HepG2 (cell line): ENCODE data around the gene CBFA2T2. TPM values are rescaled to one million over a fixed set of nuclear protein-coding genes. Genes with fewer than 3 reads are reported as not detected.
A peak's percentile ranks its signal among the peaks of the same experiment; 100 is the strongest.

Experiments used
- ATF1 ChIP-seq: IDR thresholded peaks from 2 replicates; pipeline ENCODE4 v1.6.1; 2016; ENCODE audit warnings: mild to moderate bottlenecking, control low read depth
- CHD2 ChIP-seq: IDR thresholded peaks from 2 replicates; pipeline ENCODE4 v1.6.1; 2011; ENCODE audit warnings: low read depth, low read length, improper control_type of control experiment
- FLYWCH1 ChIP-seq: sonication (generic); formaldehyde crosslinking; IDR thresholded peaks from 2 replicates; pipeline ENCODE4 v1.8.1; 2023; ENCODE audit warnings: mild to moderate bottlenecking, missing genetic modification reagents
- MAZ ChIP-seq, 2 experiments: sonication (generic) in 1 of 2; formaldehyde crosslinking in 1 of 2; IDR thresholded peaks; 2 replicates each; pipeline versions ENCODE4 v1.5.0 to v1.6.1; 2012 to 2020; ENCODE audit warnings: low read depth in 2 of 2, mild to moderate bottlenecking in 2 of 2, borderline replicate concordance in 1 of 2, improper control_type of control experiment in 1 of 2, low read length in 1 of 2, missing genetic modification reagents in 1 of 2, moderate library complexity in 1 of 2
- NFAT5 ChIP-seq: sonication (generic); formaldehyde crosslinking; IDR thresholded peaks from 2 replicates; pipeline ENCODE4 v1.4.0; 2020; ENCODE audit warnings: missing genetic modification reagents
- PAXIP1 ChIP-seq: sonication (generic); formaldehyde crosslinking; conservative IDR thresholded peaks from 2 replicates; pipeline ENCODE4 v1.4.0; 2020; ENCODE audit warnings: mild to moderate bottlenecking, missing genetic modification reagents, moderate library complexity
- SOX6 ChIP-seq, 2 experiments: fragments of 450-650 bp in 1 of 2; sonication (generic) in 1 of 2; formaldehyde crosslinking in 1 of 2; IDR thresholded peaks; 2 replicates each; pipeline versions ENCODE4 v1.4.0 to v1.6.1; 2017 to 2020; ENCODE audit warnings: antibody characterized with exemption in 1 of 2, mild to moderate bottlenecking in 1 of 2, missing genetic modification reagents in 1 of 2
- STAT5B ChIP-seq: sonication (generic); formaldehyde crosslinking; IDR thresholded peaks from 2 replicates; pipeline ENCODE4 v1.4.0; 2020; ENCODE audit warnings: missing genetic modification reagents
- TFDP1 ChIP-seq: IDR thresholded peaks from 2 replicates; pipeline ENCODE4 v1.6.1; 2016; ENCODE audit warnings: missing compliant biosample characterization, missing genetic modification reagents, borderline replicate concordance
- ZBED4 ChIP-seq: sonication (generic); formaldehyde crosslinking; IDR thresholded peaks from 2 replicates; pipeline ENCODE4 v1.4.0; 2020; ENCODE audit warnings: missing genetic modification reagents, borderline replicate concordance
- ZFP82 ChIP-seq: sonication (generic); formaldehyde crosslinking; IDR thresholded peaks from 2 replicates; pipeline ENCODE4 v1.5.1; 2020; ENCODE audit warnings: mild to moderate bottlenecking, missing genetic modification reagents, borderline replicate concordance
- ZNF747 ChIP-seq: sonication (generic); formaldehyde crosslinking; IDR thresholded peaks from 2 replicates; pipeline ENCODE4 v1.8.1; 2023; ENCODE audit warnings: missing genetic modification reagents, mild to moderate bottlenecking, borderline replicate concordance
- polyA plus RNA-seq, 8 experiments: library from polyadenylated mRNA; depleted of rRNA in 3 of 8; stranded (reverse) in 7 of 8; unstranded in 1 of 8; fragments of >200 nt; fragmentation: Illumina TruSeq in 4 of 8; extraction: Trizol in 4 of 8; gene quantifications; 2 replicates each; pipeline versions ENCODE4 v1.2.1 to v1.2.3, GENCODE V29; 2011 to 2016; ENCODE audit warnings: low read depth in 4 of 8, missing spikeins in 1 of 8, mixed read lengths in 1 of 8; ENCODE audit not compliant: insufficient read depth in 1 of 8
- total RNA-seq, 5 experiments: library from RNA; depleted of rRNA; stranded (reverse); fragments of >200 nt; fragmentation: Illumina TruSeq; extraction: Trizol; gene quantifications; 2 replicates each; pipeline ENCODE4 v1.2.3, GENCODE V29; 2016; ENCODE audit warnings: low read depth in 1 of 5

The CBFA2T2 gene
- total and polyA plus RNA-seq, 2 of the 13 experiments (the other 11 are each of a cell fraction or from before 2014, with no cell fraction given) = 6.3 to 21.2 TPM

- TF ChIP-seq MAZ (IDR thresholded peaks at IDR 0.05; ENCODE audit: borderline replicate concordance, low read depth, low read length) (peak; percentile 70), MAZ (CRISPR knock-in tag; IDR thresholded peaks at IDR 0.05; ENCODE audit: low read depth) (no peak), ZNF747 (CRISPR knock-in tag) (no peak), CHD2 (no peak), TFDP1 (CRISPR knock-in tag) (no peak), ATF1 (peak; percentile 83), STAT5B (CRISPR knock-in tag) (no peak), ZFP82 (CRISPR knock-in tag) (0 out of 2 replicates have a peak, but pooled peaks have one; percentile 38), ZBED4 (CRISPR knock-in tag) (peak; percentile 57; the same call in 1 of the 2 replicates), SOX6 (IDR thresholded peaks at IDR 0.05) (no peak), SOX6 (CRISPR knock-in tag; IDR thresholded peaks at IDR 0.05) (peak; percentile 38; the same call in 1 of the 2 replicates), PAXIP1 (peak; percentile 62), FLYWCH1 (CRISPR knock-in tag) (no peak), NFAT5 (CRISPR knock-in tag) (no peak)
These were observed 72.1 kb downstream of the CBFA2T2 start (continued) for GRCh38 chr20:33561692-33562601.
